Natural killer cell (primary cell): ENCODE measurements around the gene TMEM54. TPM values are rescaled to one million over a fixed set of nuclear protein-coding genes. Genes with fewer than 3 reads are reported as not detected.

ENCODE experiments used
- ATAC-seq, 3 donors: fragments of 150-1000 bp in 2 of 3; fragments of 200-7000 bp in 1 of 3; cut with Tn5 transposase; 1 replicate in 1 of 3; 2 replicates in 2 of 3; pipeline ENCODE4 v1.10.0; 2021; ENCODE audit warnings: mild to moderate bottlenecking in 2 of 3, moderate library complexity in 2 of 3
- DNase-seq, 2 donors: peaks; one replicate each; pipeline versions ENCODE4 v3.0.0 to v3.0.0-alpha.2; 2013 to 2021; ENCODE audit warnings: mixed read lengths in 1 of 2
- H3K27ac ChIP-seq: one replicate; pipeline ENCODE4 v1.5.1; 2013; ENCODE audit warnings: mild to moderate bottlenecking, low read length
- H3K27me3 ChIP-seq: one replicate; pipeline ENCODE4 v1.6.1; 2013; ENCODE audit warnings: low read length; ENCODE audit not compliant: control insufficient read depth, insufficient read depth
- H3K36me3 ChIP-seq: one replicate; pipeline ENCODE4 v1.6.1; 2013; ENCODE audit warnings: low read length; ENCODE audit not compliant: control insufficient read depth, insufficient read depth
- H3K4me1 ChIP-seq: one replicate; pipeline ENCODE4 v1.6.1; 2013; ENCODE audit warnings: low read length; ENCODE audit not compliant: control insufficient read depth, insufficient read depth
- H3K4me3 ChIP-seq: one replicate; pipeline ENCODE4 v1.5.1; 2013; ENCODE audit warnings: low read length
- H3K9me3 ChIP-seq: one replicate; pipeline ENCODE4 v1.6.1; 2013; ENCODE audit warnings: low read length; ENCODE audit not compliant: control insufficient read depth, insufficient read depth
- H3K27ac Mint-ChIP-seq, 2 donors: one replicate each; pipeline ENCODE4 v1.8.0; 2022; ENCODE audit warnings: mild to moderate bottlenecking in 2 of 2, mixed read lengths in 2 of 2, moderate library complexity in 1 of 2
- H3K27me3 Mint-ChIP-seq, 2 donors: one replicate each; pipeline ENCODE4 v1.8.0; 2022; ENCODE audit warnings: low read depth in 2 of 2, mixed read lengths in 2 of 2
- H3K36me3 Mint-ChIP-seq: one replicate; pipeline ENCODE4 v1.8.0; 2022; ENCODE audit warnings: mixed read lengths
- H3K4me1 Mint-ChIP-seq, 2 donors: one replicate each; pipeline ENCODE4 v1.8.0; 2022; ENCODE audit warnings: mixed read lengths in 2 of 2
- H3K4me3 Mint-ChIP-seq: one replicate; pipeline ENCODE4 v1.8.0; 2022; ENCODE audit warnings: mild to moderate bottlenecking, moderate library complexity, mixed read lengths
- H3K9me3 Mint-ChIP-seq, 2 donors: one replicate each; pipeline ENCODE4 v1.8.0; 2022; ENCODE audit warnings: mixed read lengths in 2 of 2
- WGBS: methylation state at CpG from one replicate; pipeline ENCODE4 v1.1.7; 2013; ENCODE audit warnings: missing lambda C conversion rate; ENCODE audit not compliant: insufficient coverage; 5-methylcytosine and 5-hydroxymethylcytosine counted together
- intact Hi-C: fragments of 100-400 bp; cut with micrococcal nuclease; formaldehyde crosslinking; loops from one replicate; pipeline ENCODE4 v1.14.2; 2022
- total RNA-seq, 4 donors: library from RNA; stranded (reverse); fragments of 120-200 nt in 1 of 4; gene quantifications; one replicate each; pipeline versions ENCODE4 v1.2.3 to v1.2.4, GENCODE V29; 2013 to 2022
- TF ChIP-seq, protein P1 (sequence below): fragments of 200-600 bp; IDR thresholded peaks from one replicate; pipeline ENCODE4 v1.8.0; 2022; ENCODE audit warnings: antibody characterized with exemption

Gene TMEM54
- total RNA-seq, 3 donors from 2014 or later (not counting 1 experiment from before 2014, with no cell fraction given) = not detected

DNA sequence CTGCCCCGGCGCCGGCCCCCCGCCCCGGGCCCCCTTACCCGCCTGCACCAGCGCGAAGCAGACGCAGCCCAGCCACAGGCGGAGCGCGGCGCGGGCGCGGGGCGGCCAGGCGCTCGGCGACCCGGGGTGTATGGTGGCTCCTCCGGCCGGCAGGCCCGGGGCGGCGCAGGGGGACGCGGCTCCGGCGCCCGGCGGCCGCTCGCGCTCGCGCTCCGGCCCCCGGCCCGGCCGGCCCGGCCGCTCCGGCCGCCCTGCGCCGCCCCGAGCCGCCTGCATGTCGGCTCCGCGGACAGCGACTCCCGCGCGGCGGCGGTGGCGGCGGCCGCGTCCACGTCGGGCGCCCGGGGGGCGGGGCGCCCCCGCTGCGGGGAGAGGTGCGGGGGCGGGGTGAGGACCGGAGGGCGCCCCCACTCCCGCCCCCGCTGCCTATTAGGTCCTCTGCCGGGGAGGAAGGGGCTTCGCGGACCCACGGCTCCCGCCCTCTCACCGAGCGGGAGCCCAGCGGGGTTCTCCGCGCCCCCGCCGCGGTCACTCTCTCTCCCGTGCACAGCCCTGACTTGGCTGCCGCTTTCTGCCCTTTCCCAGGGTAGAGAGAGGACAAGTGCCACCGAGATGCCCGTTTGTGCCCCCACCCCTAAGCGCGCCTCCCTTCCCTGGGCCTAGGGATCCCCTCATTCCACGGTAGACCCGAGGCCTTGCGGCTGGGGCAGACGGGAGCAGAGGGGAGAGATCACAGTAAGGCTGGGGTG is 30.4 kb downstream of the TMEM54 start, which contains the start of gene FNDC5:
FNDC5 (minus strand) TSS at position 298 of the 749 bp plus-strand sequence.
- TF ChIP-seq, protein P1, sequence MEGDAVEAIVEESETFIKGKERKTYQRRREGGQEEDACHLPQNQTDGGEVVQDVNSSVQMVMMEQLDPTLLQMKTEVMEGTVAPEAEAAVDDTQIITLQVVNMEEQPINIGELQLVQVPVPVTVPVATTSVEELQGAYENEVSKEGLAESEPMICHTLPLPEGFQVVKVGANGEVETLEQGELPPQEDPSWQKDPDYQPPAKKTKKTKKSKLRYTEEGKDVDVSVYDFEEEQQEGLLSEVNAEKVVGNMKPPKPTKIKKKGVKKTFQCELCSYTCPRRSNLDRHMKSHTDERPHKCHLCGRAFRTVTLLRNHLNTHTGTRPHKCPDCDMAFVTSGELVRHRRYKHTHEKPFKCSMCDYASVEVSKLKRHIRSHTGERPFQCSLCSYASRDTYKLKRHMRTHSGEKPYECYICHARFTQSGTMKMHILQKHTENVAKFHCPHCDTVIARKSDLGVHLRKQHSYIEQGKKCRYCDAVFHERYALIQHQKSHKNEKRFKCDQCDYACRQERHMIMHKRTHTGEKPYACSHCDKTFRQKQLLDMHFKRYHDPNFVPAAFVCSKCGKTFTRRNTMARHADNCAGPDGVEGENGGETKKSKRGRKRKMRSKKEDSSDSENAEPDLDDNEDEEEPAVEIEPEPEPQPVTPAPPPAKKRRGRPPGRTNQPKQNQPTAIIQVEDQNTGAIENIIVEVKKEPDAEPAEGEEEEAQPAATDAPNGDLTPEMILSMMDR = no peak
- H3K4me3 Mint-ChIP-seq = peak within 1 kb of the TSS; percentile 68
- Histone ChIP-seq H3K27ac (no peak within 1 kb of the TSS), H3K27me3 (peaks cover 24% of the 10 kb centered on the region), H3K4me3 (no peak within 1 kb of the TSS), H3K4me1 (peaks cover 26% of the 10 kb centered on the region), H3K9me3 (no peaks in the 10 kb centered on the region), H3K36me3 (no peaks in the 10 kb centered on the region)
- no peaks in the 10 kb centered on the region for H3K36me3 Mint-ChIP-seq
- no peak for DNase-seq
- peaks cover 0 to 26% of the 10 kb centered on the region in 2 donors for H3K4me1 Mint-ChIP-seq
- intact Hi-C loops = loop anchor here (10.0 kb wide), 1 partner anchor 426 kb away; no protein-coding TSS in a partner anchor
- no peaks in the 10 kb centered on the region for H3K9me3 Mint-ChIP-seq
- peaks cover 25 to 39% of the 10 kb centered on the region in 2 donors for H3K27me3 Mint-ChIP-seq
- peak within 1 kb of the TSS in 1 of 2 donors; percentile 75 for H3K27ac Mint-ChIP-seq
- ATAC-seq = peak; percentile 48 to 65 (median 57)
- WGBS = 3% methylated on average over 99 of the region's 99 CpGs

DNA sequence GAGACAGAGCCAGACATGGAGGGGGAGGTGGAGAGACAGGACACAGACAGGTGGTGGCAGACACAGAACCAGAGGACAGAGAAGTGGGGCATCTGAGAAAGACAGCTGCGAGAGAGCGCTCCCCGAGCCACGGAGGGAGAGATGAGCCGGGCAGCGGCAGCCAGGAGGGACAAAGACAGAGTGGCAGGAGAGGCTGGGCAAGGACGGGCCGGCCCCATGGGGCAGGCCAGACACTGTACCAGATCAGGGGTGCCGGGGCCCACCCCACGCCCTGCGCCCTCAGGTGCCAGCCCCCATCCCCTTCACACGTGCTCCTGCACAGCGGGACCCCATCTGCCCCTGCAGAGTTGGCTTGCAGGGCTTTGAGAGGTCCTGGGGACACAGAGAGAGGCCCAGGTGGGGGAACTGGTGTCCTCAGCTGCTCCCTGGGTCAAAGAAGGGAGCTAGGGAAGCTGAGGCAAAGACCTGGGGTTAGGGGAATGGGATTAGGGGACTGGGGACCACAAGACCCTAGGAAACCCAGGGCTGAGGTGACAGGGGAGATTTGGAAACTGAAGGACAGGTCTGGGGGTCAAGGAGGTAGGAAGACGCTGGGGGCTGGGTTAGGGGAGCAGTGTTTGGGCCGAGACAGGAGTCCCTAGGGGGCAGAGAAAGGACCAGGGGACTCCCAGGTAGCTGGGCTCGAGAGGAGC is 31.1 kb downstream of the TMEM54 start:
- Mint-ChIP-seq H3K9me3 (no peaks in the 10 kb centered on the region), H3K27ac (peak overlapping the region in 1 of 2 donors; percentile 75), H3K4me3 (peak overlapping the region; percentile 68), H3K36me3 (no peaks in the 10 kb centered on the region), H3K27me3 (peaks cover 18 to 32% of the 10 kb centered on the region in 2 donors), H3K4me1 (peaks cover 0 to 26% of the 10 kb centered on the region in 2 donors)
- Histone ChIP-seq H3K36me3 (no peaks in the 10 kb centered on the region), H3K9me3 (no peaks in the 10 kb centered on the region), H3K27me3 (peaks cover 24% of the 10 kb centered on the region), H3K4me3 (no peak overlapping the region), H3K27ac (no peak overlapping the region), H3K4me1 (peaks cover 26% of the 10 kb centered on the region)
- intact Hi-C loops = loop anchor here (10.0 kb wide), 1 partner anchor 425 kb away; no protein-coding TSS in a partner anchor
- ATAC-seq (no peak), DNase-seq (no peak)
- WGBS = 77% methylated on average over 16 of the region's 16 CpGs
- TF ChIP-seq, protein P1 = no peak

DNA sequence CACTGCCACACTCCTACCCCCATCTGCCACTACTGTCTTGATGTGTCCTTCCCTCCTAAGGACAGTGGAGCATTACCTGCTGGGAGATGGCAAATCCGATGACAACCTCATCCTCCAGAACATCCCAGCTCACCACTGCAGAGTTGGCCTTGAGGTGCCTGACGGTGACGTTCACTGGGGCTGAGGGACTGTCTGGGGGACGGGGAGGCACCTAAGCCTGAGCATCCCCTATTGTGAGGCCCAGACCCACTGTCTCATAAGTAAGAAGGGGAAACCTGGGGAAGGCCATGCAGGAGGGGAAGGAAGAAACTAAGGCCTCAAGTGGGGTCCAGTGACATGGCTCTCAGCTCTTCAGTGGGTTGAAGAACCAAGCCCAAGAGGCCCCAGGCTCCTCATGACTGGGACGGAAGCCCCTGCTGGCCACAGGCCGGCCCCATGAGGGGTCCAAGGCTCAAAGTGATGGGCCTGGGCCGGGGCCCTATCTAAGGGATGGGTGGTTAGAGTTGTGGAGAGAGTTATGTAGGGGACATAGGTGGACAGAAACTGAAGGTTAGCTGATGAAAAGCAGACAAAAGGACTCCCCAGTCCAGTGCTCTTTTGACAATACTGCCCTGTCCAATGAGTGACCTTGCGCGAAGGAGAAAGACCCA is 32.3 kb downstream of the TMEM54 start:
- intact Hi-C loops = no loop called here
- TF ChIP-seq, protein P1 = no peak

More for the DNA sequence above, 32.3 kb downstream of the TMEM54 start:
- 83% methylated on average over 9 of the region's 9 CpGs for WGBS
- Mint-ChIP-seq H3K4me3 (peak overlapping the region; percentile 68), H3K27me3 (peaks cover 10 to 28% of the 10 kb centered on the region in 2 donors), H3K9me3 (no peaks in the 10 kb centered on the region), H3K36me3 (no peaks in the 10 kb centered on the region), H3K27ac (no peak overlapping the region), H3K4me1 (peaks cover 0 to 26% of the 10 kb centered on the region in 2 donors)
- no peak overlapping the region for H3K4me3 ChIP-seq
- H3K4me1 ChIP-seq = peaks cover 26% of the 10 kb centered on the region
- H3K27me3 ChIP-seq = peaks cover 24% of the 10 kb centered on the region
- no peaks in the 10 kb centered on the region for H3K9me3 ChIP-seq
- DNase-seq = no peak
- peaks cover 3% of the 10 kb centered on the region for H3K36me3 ChIP-seq
- ATAC-seq = no peak
- no peak overlapping the region for H3K27ac ChIP-seq
